Skeletal muscle satellite cell (primary cell): ENCODE data around the gene CCT6B.

Experiments
- H3K27me3 ChIP-seq: 2 replicates; pipeline ENCODE4 v1.7.0; 2013; ENCODE audit warnings: low read length; ENCODE audit not compliant: control insufficient read depth, insufficient read depth
- H3K36me3 ChIP-seq: 2 replicates; pipeline ENCODE4 v1.7.0; 2013; ENCODE audit warnings: mild to moderate bottlenecking, control low read depth, low read length; ENCODE audit not compliant: insufficient read depth
- H3K4me1 ChIP-seq: 2 replicates; pipeline ENCODE4 v1.7.0; 2013; ENCODE audit warnings: low read length; ENCODE audit not compliant: control insufficient read depth, insufficient read depth
- H3K4me2 ChIP-seq: 2 replicates; pipeline ENCODE4 v1.7.0; 2013; ENCODE audit warnings: mild to moderate bottlenecking, low read length
- H3K4me3 ChIP-seq: 2 replicates; pipeline ENCODE4 v1.7.0; 2013; ENCODE audit warnings: low read length
- H3K9ac ChIP-seq: 2 replicates; pipeline ENCODE4 v1.7.0; 2013; ENCODE audit warnings: mild to moderate bottlenecking, low read depth, low read length, moderate library complexity
- H3K9me3 ChIP-seq: replicated peaks from 2 replicates; pipeline ENCODE4 v1.7.0; 2013; ENCODE audit warnings: mild to moderate bottlenecking, control low read depth, low read length

CCT6B gene

GRCh38 chr17:34879146-34879545, 82.1 kb downstream of the CCT6B start:
- no peaks in the 10 kb centered on the region for H3K9me3 ChIP-seq
- no peaks in the 10 kb centered on the region for H3K4me1 ChIP-seq
- H3K4me2 ChIP-seq: no peak overlapping the region

More at GRCh38 chr17:34879146-34879545, 82.1 kb downstream of the CCT6B start:
- H3K9ac ChIP-seq: no peak overlapping the region
- no peak overlapping the region for H3K4me3 ChIP-seq
- H3K36me3 ChIP-seq: no peaks in the 10 kb centered on the region
- H3K27me3 ChIP-seq: no peaks in the 10 kb centered on the region
